K562 (cell line): ENCODE measurements around the gene TMC2. TPM values are rescaled to one million over a fixed set of nuclear protein-coding genes. Genes with fewer than 3 reads are reported as not detected.

Experiments
- ATAC-seq: fragments of 200-7000 bp; cut with Tn5 transposase; 3 replicates; pipeline ENCODE4 v1.9.1; 2020; ENCODE audit warnings: moderate library complexity
- BruUV-seq: library from RNA; stranded (reverse); fragments of 400-500 nt; replicated peaks from 2 replicates; lab custom pipeline; 2021; lab: Mats Ljungman, UMichigan
- CTCF ChIA-PET: fragments of 300-600 bp; formaldehyde crosslinking; extraction: SDS; loops from one replicate; lab custom pipeline; 2021; ENCODE audit warnings: low intra/inter-chr PET ratio; lab: Yijun Ruan, JAX
- POLR2A ChIA-PET: fragments of 300-600, 350-650 bp; sonication (Branson Sonifier 250); formaldehyde crosslinking; extraction: SDS; loops from one replicate; lab custom pipeline; 2021; ENCODE audit warnings: antibody characterized with exemption, inconsistent platforms; lab: Yijun Ruan, JAX
- DNase-seq, 4 experiments: peaks; one replicate each; pipeline versions ENCODE4 v3.0.0 to v3.0.0-alpha.2; 2011 to 2018; ENCODE audit warnings: low spot score in 3 of 4, mixed read lengths in 3 of 4; ENCODE audit errors: extremely low read depth in 1 of 4
- FAIRE-seq: peaks from 2 replicates; lab custom pipeline; 2011; peaks lifted over from hg19 to GRCh38; lab: Jason Lieb, UNC
- H2AFZ ChIP-seq: 2 replicates; pipeline ENCODE4 v1.6.0; 2011; ENCODE audit warnings: low read depth, low read length, control low read depth, inconsistent platforms
- H3K27ac ChIP-seq: fragments of 200-600 bp; 3 replicates; pipeline ENCODE4 v1.8.0; 2011; ENCODE audit warnings: low read depth, mild to moderate bottlenecking, control low read depth, inconsistent platforms, low read length, moderate library complexity, mixed read lengths; ENCODE audit errors: extremely low read depth
- H3K27me3 ChIP-seq, 2 experiments: fragments of 300-600 bp in 1 of 2; 2 replicates in 1 of 2; 3 replicates in 1 of 2; pipeline versions ENCODE4 v1.6.0 to v1.8.0; 2011; ENCODE audit warnings: inconsistent platforms in 2 of 2, low read length in 2 of 2, mild to moderate bottlenecking in 1 of 2, mixed read lengths in 1 of 2, moderate library complexity in 1 of 2; ENCODE audit not compliant: control insufficient read depth in 2 of 2, insufficient read depth in 2 of 2
- H3K36me3 ChIP-seq: fragments of 300-600 bp; 3 replicates; pipeline ENCODE4 v1.8.0; 2011; ENCODE audit warnings: mild to moderate bottlenecking, low read length, inconsistent platforms; ENCODE audit not compliant: control insufficient read depth, insufficient read depth
- H3K4me1 ChIP-seq, 2 experiments: fragments of 200-600 bp in 1 of 2; replicated peaks in 1 of 2; 2 replicates in 1 of 2; 3 replicates in 1 of 2; pipeline versions ENCODE4 v1.5.1 to v1.8.0; 2011; ENCODE audit warnings: inconsistent platforms in 2 of 2, low read length in 2 of 2, mild to moderate bottlenecking in 1 of 2, mixed read lengths in 1 of 2, moderate library complexity in 1 of 2; ENCODE audit not compliant: control insufficient read depth in 2 of 2, insufficient read depth in 2 of 2
- H3K4me2 ChIP-seq: 2 replicates; pipeline ENCODE4 v1.6.1; 2011; ENCODE audit warnings: low read length, control low read depth, inconsistent platforms, mixed read lengths; ENCODE audit not compliant: insufficient read depth
- H3K4me3 ChIP-seq: fragments of 200-600 bp; sonication (generic), shearing (Covaris generic); 2 replicates; pipeline ENCODE4 v1.5.1; 2016; ENCODE audit warnings: control low read depth, inconsistent platforms
- H3K79me2 ChIP-seq: fragments of 200-600 bp; 3 replicates; pipeline ENCODE4 v1.8.0; 2011; ENCODE audit warnings: low read length, inconsistent platforms; ENCODE audit not compliant: control insufficient read depth, insufficient read depth
- H3K9ac ChIP-seq, 2 experiments: 2 replicates each; pipeline versions ENCODE4 v1.6.0 to v1.6.1; 2011; ENCODE audit warnings: low read depth in 2 of 2, low read length in 2 of 2, control low read depth in 1 of 2, inconsistent platforms in 1 of 2, mild to moderate bottlenecking in 1 of 2, mixed read lengths in 1 of 2; ENCODE audit not compliant: insufficient read depth in 1 of 2
- H3K9me1 ChIP-seq: one replicate; pipeline ENCODE4 v1.6.0; 2011; ENCODE audit warnings: inconsistent platforms, mild to moderate bottlenecking, low read length, moderate library complexity; ENCODE audit not compliant: control insufficient read depth, insufficient read depth
- H3K9me3 ChIP-seq: replicated peaks from 2 replicates; pipeline ENCODE4 v1.5.1; 2011; ENCODE audit warnings: low read depth, low read length, inconsistent platforms; ENCODE audit not compliant: control insufficient read depth, insufficient read depth
- H4K20me1 ChIP-seq: replicated peaks from 2 replicates; pipeline ENCODE4 v1.6.1; 2011; ENCODE audit warnings: low read length, inconsistent platforms, mixed read lengths; ENCODE audit not compliant: control insufficient read depth, insufficient read depth
- E2F8 ChIP-seq: fragments of 450-650 bp; IDR thresholded peaks from 2 replicates; pipeline ENCODE4 v1.7.1; 2018; ENCODE audit warnings: mild to moderate bottlenecking, low read depth; ENCODE audit not compliant: partially characterized antibody
- ESRRA ChIP-seq: fragments of 450-650 bp; IDR thresholded peaks from 2 replicates; pipeline ENCODE4 v1.6.1; 2014; ENCODE audit warnings: low read depth, mild to moderate bottlenecking, moderate library complexity, borderline replicate concordance
- ZNF316 ChIP-seq: fragments of 450-650 bp; IDR thresholded peaks from 2 replicates; pipeline ENCODE4 v1.6.1; 2016
- ZNF436 ChIP-seq: fragments of 250-450, 450-650 bp; sonication (Bioruptor Pico); formaldehyde crosslinking; IDR thresholded peaks from 2 replicates; pipeline ENCODE4 v1.7.0; 2020; ENCODE audit warnings: mild to moderate bottlenecking
- WGBS: fragments of 100-300 bp; shearing (Covaris generic); methylation state at CpG from one replicate; pipeline ENCODE4 v1.1.6; 2016; ENCODE audit warnings: low coverage, mixed read lengths; ENCODE audit not compliant: insufficient coverage; ENCODE audit errors: missing lambda C conversion rate; 5-methylcytosine and 5-hydroxymethylcytosine counted together
- in situ Hi-C: fragments of 300-500 bp; cut with MboI; formaldehyde crosslinking; loops from 4 replicates; pipeline ENCODE4 v1.15.0; 2018; ENCODE audit warnings: inconsistent platforms, mixed read lengths
- intact Hi-C: fragments of 100-400 bp; cut with micrococcal nuclease; formaldehyde crosslinking; loops from 2 replicates; pipeline ENCODE4 v1.14.2; 2022
- polyA plus RNA-seq, 8 experiments: library from polyadenylated mRNA; depleted of rRNA in 4 of 8; stranded (reverse) in 5 of 8; unstranded in 3 of 8; fragments of >200 nt; fragmentation: Nextera tagmentation in 2 of 8; fragmentation: Illumina TruSeq in 1 of 8; extraction: Ambion mirVana in 2 of 8; extraction: Trizol in 1 of 8; gene quantifications; 2 replicates each; pipeline versions ENCODE4 v1.2.1 to v1.2.3, GENCODE V29; 2011 to 2014; ENCODE audit warnings: inconsistent platforms in 1 of 8, missing spikeins in 1 of 8
- total RNA-seq, 7 experiments: library from RNA; depleted of rRNA in 6 of 7; stranded (reverse); fragments of >200 nt in 6 of 7; fragmentation: Illumina TruSeq in 2 of 7; extraction: Trizol in 2 of 7; gene quantifications; 2 replicates each; pipeline versions ENCODE4 v1.2.1 to v1.2.3, GENCODE V29; 2011 to 2021; ENCODE audit warnings: low replicate concordance in 1 of 7

TMC2 gene
- total and polyA plus RNA-seq, 9 of the 15 experiments (the other 6 are each of a cell fraction or from before 2014, with no cell fraction given), result not detected

- Histone ChIP-seq H3K4me1 (no peaks in the 10 kb centered on the region; a peak in 1 of 5 replicates), H3K9me1 (no peaks in the 10 kb centered on the region), H3K79me2 (no peaks in the 10 kb centered on the region), H2AFZ (no peak overlapping the region), H3K9ac (no peak overlapping the region), H3K27me3 (peaks cover 0 to 6% of the 10 kb centered on the region in 2 experiments; a peak in 2 of 5 replicates), H3K4me3 (no peak overlapping the region), H4K20me1 (no peaks in the 10 kb centered on the region), H3K27ac (no peak overlapping the region), H3K36me3 (no peaks in the 10 kb centered on the region), H3K9me3 (no peaks in the 10 kb centered on the region; the same call in 1 of the 2 replicates), H3K4me2 (no peak overlapping the region)
- TF ChIP-seq ZNF316 (no peak), E2F8 (no peak), ZNF436 (CRISPR knock-in tag) (no peak), ESRRA (no peak)
- DNase-seq (no peak), ATAC-seq (no peak), FAIRE-seq (no peak)
- WGBS, result 0% methylated on average over 1 of the region's 1 CpG
- no TSS peak for BruUV-seq
- in situ Hi-C loops, result loop anchor here (10.0 kb wide), 1 partner anchor 179 kb away; no protein-coding TSS in a partner anchor
- POLR2A ChIA-PET, result no interaction called here
- CTCF ChIA-PET, result no interaction called here
- intact Hi-C loops, result loop anchor here (10.0 kb wide), 1 partner anchor 69 kb away; no protein-coding TSS in a partner anchor
Observed at GRCh38 chr20:2643708-2644107, 107.3 kb downstream of the TMC2 start.
